ENCODE data around the gene ATP13A3.

ATP13A3 gene

GRCh38 chr3:194407423-194407822, 79.4 kb downstream of the ATP13A3 start:
- Histone ChIP-seq H3K9me3 (no peaks in the 10 kb centered on the region), H3K27me3 (no peaks in the 10 kb centered on the region), H3K4me1 (ENCODE audit: control insufficient read depth in 1 of 2, insufficient read depth in 1 of 2, low read depth in 1 of 2, low read length in 1 of 2) (no peaks in the 10 kb centered on the region), H3K36me3 (peaks cover 11% of the 10 kb centered on the region), H3K27ac (no peak overlapping the region), H3K4me3 (ENCODE audit: low read depth in 1 of 2, low read length in 1 of 2) (no peak overlapping the region)
- TF ChIP-seq CTCF (IDR thresholded peaks at IDR 0.05) = no peak

GRCh38 chr3:194405766-194406165, 81.0 kb downstream of the ATP13A3 start:
- no peak overlapping the region for H3K4me3 ChIP-seq (ENCODE audit: low read depth in 1 of 2, low read length in 1 of 2)
- no peaks in the 10 kb centered on the region for H3K27me3 ChIP-seq
- peaks cover 8% of the 10 kb centered on the region for H3K36me3 ChIP-seq
- H3K27ac ChIP-seq = no peak overlapping the region
- no peaks in the 10 kb centered on the region for H3K4me1 ChIP-seq (ENCODE audit: control insufficient read depth in 1 of 2, insufficient read depth in 1 of 2, low read depth in 1 of 2, low read length in 1 of 2)
- no peak for TF ChIP-seq CTCF (IDR thresholded peaks at IDR 0.05)
- H3K9me3 ChIP-seq = no peaks in the 10 kb centered on the region

GRCh38 chr3:194404365-194405140, 82.2 kb downstream of the ATP13A3 start:
- Histone ChIP-seq H3K9me3 (no peaks in the 10 kb centered on the region), H3K4me1 (ENCODE audit: control insufficient read depth in 1 of 2, insufficient read depth in 1 of 2, low read depth in 1 of 2, low read length in 1 of 2) (no peaks in the 10 kb centered on the region), H3K4me3 (ENCODE audit: low read depth in 1 of 2, low read length in 1 of 2) (no peak overlapping the region), H3K27me3 (peaks cover 7% of the 10 kb centered on the region), H3K27ac (no peak overlapping the region), H3K36me3 (peaks cover 8% of the 10 kb centered on the region)
- TF ChIP-seq CTCF (IDR thresholded peaks at IDR 0.05) = no peak

GRCh38 chr3:194401868-194402329, 84.9 kb downstream of the ATP13A3 start:
- H3K4me1 ChIP-seq (ENCODE audit: control insufficient read depth in 1 of 2, insufficient read depth in 1 of 2, low read depth in 1 of 2, low read length in 1 of 2) = peaks cover 13 to 14% of the 10 kb centered on the region in 2 experiments
- H3K36me3 ChIP-seq = no peaks in the 10 kb centered on the region
- H3K4me3 ChIP-seq (ENCODE audit: low read depth in 1 of 2, low read length in 1 of 2) = no peak overlapping the region
- peaks cover 34% of the 10 kb centered on the region for H3K27me3 ChIP-seq
- TF ChIP-seq CTCF (IDR thresholded peaks at IDR 0.05) = no peak
- no peak overlapping the region for H3K27ac ChIP-seq
- no peaks in the 10 kb centered on the region for H3K9me3 ChIP-seq

- no peaks in the 10 kb centered on the region for H3K9me3 ChIP-seq
- H3K27ac ChIP-seq = no peak overlapping the region
- H3K27me3 ChIP-seq = peaks cover 39% of the 10 kb centered on the region
- no peaks in the 10 kb centered on the region for H3K36me3 ChIP-seq
- H3K4me3 ChIP-seq (ENCODE audit: low read depth in 1 of 2, low read length in 1 of 2) = no peak overlapping the region
- no peak for TF ChIP-seq CTCF (IDR thresholded peaks at IDR 0.05)
- peaks cover 18 to 19% of the 10 kb centered on the region in 2 experiments for H3K4me1 ChIP-seq (ENCODE audit: control insufficient read depth in 1 of 2, insufficient read depth in 1 of 2, low read depth in 1 of 2, low read length in 1 of 2)
These were observed 85.5 kb downstream of the ATP13A3 start for GRCh38 chr3:194401346-194401745.
